Measurements from ENCODE around the gene ABCA4.

The ABCA4 gene

DNA sequence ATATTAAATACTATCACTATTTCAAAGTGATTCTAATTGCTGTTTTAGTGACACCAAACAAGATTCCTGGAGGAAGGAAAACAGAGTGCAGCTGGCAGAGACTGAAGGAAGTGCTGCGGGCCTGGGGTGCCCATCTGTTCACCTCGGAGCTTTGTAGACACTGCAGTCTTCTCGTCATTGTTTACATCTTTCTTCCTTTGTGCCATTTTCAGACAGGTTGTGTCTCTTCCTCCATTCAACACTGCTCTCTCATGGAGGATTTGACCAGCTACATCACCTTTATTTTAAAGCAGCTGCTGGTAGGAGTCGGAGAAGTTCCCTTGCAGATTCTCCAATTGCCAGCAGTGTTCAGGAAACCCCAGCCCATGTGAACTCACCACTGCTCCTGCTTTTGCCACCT lies 37.3 kb downstream of the ABCA4 start:
- Histone ChIP-seq H3K4me3 (ENCODE audit: low read depth, low read length) (no peak overlapping the region), H3K27me3 (replicated peaks) (no peaks in the 10 kb centered on the region), H3K36me3 (replicated peaks) (no peaks in the 10 kb centered on the region), H3K27ac (no peak overlapping the region)
- in situ Hi-C loops (cut with HindIII; ENCODE audit: low pct_ligation_motif_present, low sequenced_read_pairs): no loop called here
- DNase-seq: no peak
- no peak for TF ChIP-seq CTCF (IDR thresholded peaks at IDR 0.05; ENCODE audit: low read depth, low read length, missing control alignments)

GRCh38 chr1:94081566-94082344 lies 39.2 kb downstream of the ABCA4 start:
- in situ Hi-C loops (cut with HindIII; ENCODE audit: low pct_ligation_motif_present, low sequenced_read_pairs): no loop called here
- peak; percentile 70 for DNase-seq
- Histone ChIP-seq H3K27ac (peak overlapping the region; percentile 17), H3K27me3 (replicated peaks) (no peaks in the 10 kb centered on the region), H3K4me3 (ENCODE audit: low read depth, low read length) (no peak overlapping the region), H3K36me3 (replicated peaks) (no peaks in the 10 kb centered on the region)
- no peak for TF ChIP-seq CTCF (IDR thresholded peaks at IDR 0.05; ENCODE audit: low read depth, low read length, missing control alignments)

- TF ChIP-seq CTCF (IDR thresholded peaks at IDR 0.05; ENCODE audit: low read depth, low read length, missing control alignments): no peak
These were observed 41.0 kb downstream of the ABCA4 start for GRCh38 chr1:94079989-94080388.

DNA sequence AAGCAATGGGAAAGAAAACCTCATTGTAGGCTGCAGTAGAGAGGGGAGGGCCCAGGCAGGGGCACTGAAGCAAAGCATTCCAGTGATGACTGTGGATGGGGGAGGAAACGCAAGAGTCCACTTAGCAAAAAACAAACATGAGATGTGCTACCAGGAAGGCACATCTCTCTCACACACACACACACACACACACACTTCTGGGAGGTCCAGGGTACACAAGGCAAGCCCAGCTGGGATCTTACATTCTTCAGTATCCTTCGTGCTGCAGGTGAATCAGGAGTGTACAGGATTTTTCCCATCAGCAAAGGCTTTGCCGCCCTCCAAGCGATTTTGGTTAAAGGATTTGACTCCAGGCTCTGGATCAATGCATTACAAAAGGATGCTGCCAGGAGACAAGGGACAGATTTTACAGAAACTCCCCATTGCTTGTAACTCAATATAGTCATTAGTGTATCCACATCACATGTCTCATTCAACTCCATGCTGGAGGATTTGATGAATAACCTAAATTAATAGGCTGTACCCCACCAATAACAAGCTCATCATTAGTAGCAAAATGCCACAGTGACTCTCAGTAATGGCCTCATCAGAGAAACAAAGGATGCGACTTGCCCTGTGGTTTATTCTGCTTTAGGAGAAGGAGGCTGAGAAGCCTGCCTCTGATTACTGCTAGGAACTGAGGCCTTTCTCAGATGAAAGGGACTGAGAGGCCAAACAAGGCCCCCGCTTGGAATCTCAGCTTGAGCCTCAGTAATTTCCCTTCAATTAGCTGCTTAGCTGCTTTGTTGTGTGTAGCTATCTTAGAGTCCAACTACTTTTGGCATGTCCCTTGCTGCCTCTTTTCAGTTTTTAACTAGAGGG lies 41.6 kb downstream of the ABCA4 start:
- no peak overlapping the region for H3K4me3 ChIP-seq (ENCODE audit: low read depth, low read length)
- DNase-seq: no peak
- no peak for TF ChIP-seq CTCF (IDR thresholded peaks at IDR 0.05; ENCODE audit: low read depth, low read length, missing control alignments)
- H3K27me3 ChIP-seq (replicated peaks): no peaks in the 10 kb centered on the region
- no peak overlapping the region for H3K27ac ChIP-seq
- in situ Hi-C loops (cut with HindIII; ENCODE audit: low pct_ligation_motif_present, low sequenced_read_pairs): no loop called here
- no peaks in the 10 kb centered on the region for H3K36me3 ChIP-seq (replicated peaks)

More at GRCh38 chr1:94079989-94080388, 41.0 kb downstream of the ABCA4 start:
- no peak for DNase-seq
- Histone ChIP-seq H3K4me3 (ENCODE audit: low read depth, low read length) (no peak overlapping the region), H3K36me3 (replicated peaks) (no peaks in the 10 kb centered on the region), H3K27ac (no peak overlapping the region), H3K27me3 (replicated peaks) (no peaks in the 10 kb centered on the region)
- in situ Hi-C loops (cut with HindIII; ENCODE audit: low pct_ligation_motif_present, low sequenced_read_pairs): no loop called here

DNA sequence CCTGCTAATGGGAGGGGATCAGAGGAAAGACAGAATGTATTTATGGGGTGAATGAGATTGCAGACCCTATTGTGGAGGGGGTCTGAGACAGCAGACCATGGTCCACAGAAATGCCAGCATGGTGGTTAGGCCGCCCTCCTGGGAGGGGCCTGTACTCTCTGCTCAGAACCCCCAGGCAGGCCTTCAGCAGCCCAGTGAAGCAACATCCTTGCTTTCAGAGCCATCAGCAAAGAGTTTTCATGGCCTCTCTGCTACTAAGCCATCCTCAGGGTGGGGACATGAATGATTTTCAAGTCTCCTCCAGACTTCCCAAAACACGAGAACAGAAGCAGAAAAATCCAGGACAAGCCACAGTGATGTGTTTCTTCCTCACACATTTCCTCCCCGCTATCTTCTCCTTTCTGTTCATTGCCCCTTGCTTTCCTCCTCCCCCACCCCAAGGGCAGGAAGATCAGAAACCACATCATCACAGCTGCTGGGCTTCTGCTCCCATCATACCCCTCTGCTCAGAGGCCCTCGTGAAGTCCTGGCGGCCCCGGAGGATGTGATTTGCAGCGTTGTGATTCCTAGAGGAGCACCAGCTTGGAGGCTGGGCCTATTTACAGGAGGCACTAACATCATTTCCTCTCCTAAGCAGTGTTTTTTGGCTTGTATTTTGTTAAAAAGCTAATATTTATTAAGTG lies 48.0 kb downstream of the ABCA4 start:
- DNase-seq: no peak
- no peak overlapping the region for H3K27ac ChIP-seq
- no peaks in the 10 kb centered on the region for H3K27me3 ChIP-seq (replicated peaks)
- no peak for TF ChIP-seq CTCF (IDR thresholded peaks at IDR 0.05; ENCODE audit: low read depth, low read length, missing control alignments)
- H3K4me3 ChIP-seq (ENCODE audit: low read depth, low read length): no peak overlapping the region
- no peaks in the 10 kb centered on the region for H3K36me3 ChIP-seq (replicated peaks)
- in situ Hi-C loops (cut with HindIII; ENCODE audit: low pct_ligation_motif_present, low sequenced_read_pairs): no loop called here
